ENCODE results near the gene BNC2.

BNC2 gene

GRCh38 chr9:16616686-16617085 is 253.8 kb downstream of the BNC2 start:
- ChIA-PET POLR2A (no interaction called here), CTCF (no interaction called here)
- TF ChIP-seq LEF1 (IDR thresholded peaks at IDR 0.05; ENCODE audit: borderline replicate concordance) (no peak), ARNT (IDR thresholded peaks at IDR 0.05) (no peak), TARDBP (IDR thresholded peaks at IDR 0.05) (no peak), L3MBTL2 (conservative IDR thresholded peaks at IDR 0.05) (no peak), NFRKB (IDR thresholded peaks at IDR 0.05) (no peak), FOXM1 (IDR thresholded peaks at IDR 0.05; ENCODE audit: borderline replicate concordance) (no peak), CTBP1 (IDR thresholded peaks at IDR 0.05; ENCODE audit: borderline replicate concordance) (no peak), SUZ12 (IDR thresholded peaks at IDR 0.05) (no peak), FOXK2 (IDR thresholded peaks at IDR 0.05) (no peak), FOXA1 (IDR thresholded peaks at IDR 0.05) (no peak), HDGF (IDR thresholded peaks at IDR 0.05; ENCODE audit: borderline replicate concordance) (no peak), SP1 (IDR thresholded peaks at IDR 0.05) (no peak), BHLHE40 (IDR thresholded peaks at IDR 0.05; ENCODE audit: borderline replicate concordance) (no peak)
- no peak for DNase-seq (ENCODE audit: extremely low spot score)

GRCh38 chr9:16615451-16615850 is 255.0 kb downstream of the BNC2 start:
- no peak for TF ChIP-seq NFRKB (IDR thresholded peaks at IDR 0.05)
- TF ChIP-seq L3MBTL2 (conservative IDR thresholded peaks at IDR 0.05), result no peak
- TF ChIP-seq ZNF384 (IDR thresholded peaks at IDR 0.05), result no peak
- TF ChIP-seq BHLHE40 (IDR thresholded peaks at IDR 0.05; ENCODE audit: borderline replicate concordance), result no peak
- TF ChIP-seq PKNOX1 (IDR thresholded peaks at IDR 0.05), result no peak
- TF ChIP-seq LEF1 (IDR thresholded peaks at IDR 0.05; ENCODE audit: borderline replicate concordance), result no peak
- no peak for TF ChIP-seq SUZ12 (IDR thresholded peaks at IDR 0.05)
- TF ChIP-seq FOXA1 (IDR thresholded peaks at IDR 0.05), result no peak
- TF ChIP-seq ARNT (IDR thresholded peaks at IDR 0.05), result no peak
- no peak for TF ChIP-seq CTBP1 (IDR thresholded peaks at IDR 0.05; ENCODE audit: borderline replicate concordance)
- POLR2A ChIA-PET, result no interaction called here
- no peak for DNase-seq (ENCODE audit: extremely low spot score)
- CTCF ChIA-PET, result no interaction called here

- DNase-seq (ENCODE audit: extremely low spot score), result no peak
- ChIA-PET POLR2A (no interaction called here), CTCF (no interaction called here)
- TF ChIP-seq FOXK2 (IDR thresholded peaks at IDR 0.05), result no peak
- TF ChIP-seq TARDBP (IDR thresholded peaks at IDR 0.05), result no peak
- TF ChIP-seq FOXM1 (IDR thresholded peaks at IDR 0.05; ENCODE audit: borderline replicate concordance), result no peak
These were observed 256.9 kb downstream of the BNC2 start for GRCh38 chr9:16613605-16614004.

GRCh38 chr9:16613051-16613450 is 257.4 kb downstream of the BNC2 start:
- POLR2A ChIA-PET, result no interaction called here
- DNase-seq (ENCODE audit: extremely low spot score), result no peak
- CTCF ChIA-PET, result no interaction called here
- TF ChIP-seq FOXA1 (IDR thresholded peaks at IDR 0.05) (no peak), LEF1 (IDR thresholded peaks at IDR 0.05; ENCODE audit: borderline replicate concordance) (no peak), FOXM1 (IDR thresholded peaks at IDR 0.05; ENCODE audit: borderline replicate concordance) (no peak), FOXK2 (IDR thresholded peaks at IDR 0.05) (no peak), BHLHE40 (IDR thresholded peaks at IDR 0.05; ENCODE audit: borderline replicate concordance) (no peak), ARNT (IDR thresholded peaks at IDR 0.05) (no peak), PKNOX1 (IDR thresholded peaks at IDR 0.05) (no peak), SUZ12 (IDR thresholded peaks at IDR 0.05) (no peak), SP1 (IDR thresholded peaks at IDR 0.05) (no peak), CTBP1 (IDR thresholded peaks at IDR 0.05; ENCODE audit: borderline replicate concordance) (no peak), TARDBP (IDR thresholded peaks at IDR 0.05) (no peak)

GRCh38 chr9:16612627-16613026 is 257.8 kb downstream of the BNC2 start:
- CTCF ChIA-PET, result no interaction called here
- POLR2A ChIA-PET, result no interaction called here
- DNase-seq (ENCODE audit: extremely low spot score), result no peak
- TF ChIP-seq CTBP1 (IDR thresholded peaks at IDR 0.05; ENCODE audit: borderline replicate concordance) (no peak), ARNT (IDR thresholded peaks at IDR 0.05) (no peak), FOXM1 (IDR thresholded peaks at IDR 0.05; ENCODE audit: borderline replicate concordance) (no peak), SP1 (IDR thresholded peaks at IDR 0.05) (no peak), FOXK2 (IDR thresholded peaks at IDR 0.05) (no peak), ZNF384 (IDR thresholded peaks at IDR 0.05) (no peak), LEF1 (IDR thresholded peaks at IDR 0.05; ENCODE audit: borderline replicate concordance) (no peak), FOXA1 (IDR thresholded peaks at IDR 0.05) (no peak), SUZ12 (IDR thresholded peaks at IDR 0.05) (no peak), PKNOX1 (IDR thresholded peaks at IDR 0.05) (no peak), NFRKB (IDR thresholded peaks at IDR 0.05) (no peak), L3MBTL2 (conservative IDR thresholded peaks at IDR 0.05) (no peak), ELF4 (IDR thresholded peaks at IDR 0.05) (no peak), TARDBP (IDR thresholded peaks at IDR 0.05) (no peak), BHLHE40 (IDR thresholded peaks at IDR 0.05; ENCODE audit: borderline replicate concordance) (no peak), HDGF (IDR thresholded peaks at IDR 0.05; ENCODE audit: borderline replicate concordance) (no peak)

GRCh38 chr9:16611983-16612382 is 258.5 kb downstream of the BNC2 start:
- POLR2A ChIA-PET, result no interaction called here
- CTCF ChIA-PET, result no interaction called here
- TF ChIP-seq SUZ12 (IDR thresholded peaks at IDR 0.05), result no peak
- no peak for TF ChIP-seq ZNF384 (IDR thresholded peaks at IDR 0.05)
- TF ChIP-seq ELF4 (IDR thresholded peaks at IDR 0.05), result no peak
- TF ChIP-seq CTBP1 (IDR thresholded peaks at IDR 0.05; ENCODE audit: borderline replicate concordance), result no peak
- no peak for TF ChIP-seq PKNOX1 (IDR thresholded peaks at IDR 0.05)
- no peak for TF ChIP-seq BHLHE40 (IDR thresholded peaks at IDR 0.05; ENCODE audit: borderline replicate concordance)
- TF ChIP-seq NFRKB (IDR thresholded peaks at IDR 0.05), result no peak
- TF ChIP-seq SP1 (IDR thresholded peaks at IDR 0.05), result no peak
- no peak for TF ChIP-seq TARDBP (IDR thresholded peaks at IDR 0.05)
- no peak for TF ChIP-seq ARNT (IDR thresholded peaks at IDR 0.05)
- no peak for TF ChIP-seq FOXM1 (IDR thresholded peaks at IDR 0.05; ENCODE audit: borderline replicate concordance)
- DNase-seq (ENCODE audit: extremely low spot score), result no peak
